Measurements from ENCODE around the gene ZBTB38.

The ZBTB38 gene

GRCh38 chr3:141337991-141338390, 30.3 kb upstream of the ZBTB38 start:
- in situ Hi-C loops (cut with MboI; ENCODE audit: low sequenced_read_pairs), result no loop called here

GRCh38 chr3:141338881-141339280, 29.4 kb upstream of the ZBTB38 start:
- in situ Hi-C loops (cut with MboI; ENCODE audit: low sequenced_read_pairs), result no loop called here

- in situ Hi-C loops (cut with MboI; ENCODE audit: low sequenced_read_pairs), result no loop called here
Measured at GRCh38 chr3:141341536-141341935, 26.8 kb upstream of the ZBTB38 start.

- in situ Hi-C loops (cut with MboI; ENCODE audit: low sequenced_read_pairs), result no loop called here
Measured at GRCh38 chr3:141342386-141342785, 25.9 kb upstream of the ZBTB38 start.

- in situ Hi-C loops (cut with MboI; ENCODE audit: low sequenced_read_pairs), result no loop called here
Measured at GRCh38 chr3:141343077-141343476, 25.2 kb upstream of the ZBTB38 start.

GRCh38 chr3:141343865-141344271, 24.4 kb upstream of the ZBTB38 start:
- in situ Hi-C loops (cut with MboI; ENCODE audit: low sequenced_read_pairs), result no loop called here

GRCh38 chr3:141345528-141345927, 22.8 kb upstream of the ZBTB38 start:
- in situ Hi-C loops (cut with MboI; ENCODE audit: low sequenced_read_pairs), result no loop called here

GRCh38 chr3:141346007-141346406, 22.3 kb upstream of the ZBTB38 start:
- in situ Hi-C loops (cut with MboI; ENCODE audit: low sequenced_read_pairs), result no loop called here

- in situ Hi-C loops (cut with MboI; ENCODE audit: low sequenced_read_pairs), result no loop called here
Measured at GRCh38 chr3:141346418-141346817, 21.9 kb upstream of the ZBTB38 start.

- in situ Hi-C loops (cut with MboI; ENCODE audit: low sequenced_read_pairs), result no loop called here
Measured at GRCh38 chr3:141346839-141347238, 21.5 kb upstream of the ZBTB38 start.

- in situ Hi-C loops (cut with MboI; ENCODE audit: low sequenced_read_pairs), result no loop called here
Measured at GRCh38 chr3:141348837-141349236, 19.5 kb upstream of the ZBTB38 start.

- in situ Hi-C loops (cut with MboI; ENCODE audit: low sequenced_read_pairs), result no loop called here
Measured at GRCh38 chr3:141349711-141350110, 18.6 kb upstream of the ZBTB38 start.

- in situ Hi-C loops (cut with MboI; ENCODE audit: low sequenced_read_pairs), result no loop called here
Measured at GRCh38 chr3:141350666-141351065, 17.6 kb upstream of the ZBTB38 start.

GRCh38 chr3:141352262-141352984, 15.9 kb upstream of the ZBTB38 start:
- in situ Hi-C loops (cut with MboI; ENCODE audit: low sequenced_read_pairs), result no loop called here

- in situ Hi-C loops (cut with MboI; ENCODE audit: low sequenced_read_pairs), result no loop called here
Measured at GRCh38 chr3:141353652-141354495, 14.4 kb upstream of the ZBTB38 start.

GRCh38 chr3:141354517-141354916, 13.8 kb upstream of the ZBTB38 start:
- in situ Hi-C loops (cut with MboI; ENCODE audit: low sequenced_read_pairs), result no loop called here

- in situ Hi-C loops (cut with MboI; ENCODE audit: low sequenced_read_pairs), result no loop called here
Measured at GRCh38 chr3:141355242-141355641, 13.1 kb upstream of the ZBTB38 start.

GRCh38 chr3:141356046-141356445, 12.3 kb upstream of the ZBTB38 start:
- in situ Hi-C loops (cut with MboI; ENCODE audit: low sequenced_read_pairs), result no loop called here

GRCh38 chr3:141360888-141361598, 7.3 kb upstream of the ZBTB38 start:
- in situ Hi-C loops (cut with MboI; ENCODE audit: low sequenced_read_pairs), result no loop called here

- in situ Hi-C loops (cut with MboI; ENCODE audit: low sequenced_read_pairs), result no loop called here
Measured at GRCh38 chr3:141362736-141363135, 5.6 kb upstream of the ZBTB38 start.

- in situ Hi-C loops (cut with MboI; ENCODE audit: low sequenced_read_pairs), result no loop called here
Measured at GRCh38 chr3:141365201-141365600, 3.1 kb upstream of the ZBTB38 start.
